HEK293 (cell line): Measurements from ENCODE around the gene CSNK1G3.

Source experiments
- CTCF ChIA-PET: fragments of 350-600 bp; formaldehyde crosslinking; extraction: SDS; loops from one replicate; lab custom pipeline; 2021; ENCODE audit warnings: antibody characterized with exemption; lab: Yijun Ruan, JAX
- POLR2A ChIA-PET: fragments of 300-600 bp; formaldehyde crosslinking; extraction: SDS; loops from one replicate; lab custom pipeline; 2020; ENCODE audit warnings: antibody characterized with exemption, inconsistent platforms; lab: Yijun Ruan, JAX
- H3K27ac ChIP-seq: fragments of 200-500 bp; sonication (Bioruptor generic); 2 replicates; pipeline ENCODE4 v1.5.1; 2014; ENCODE audit warnings: low read depth, low read length, control low read depth, inconsistent platforms; ENCODE audit errors: extremely low read depth
- H3K36me3 ChIP-seq, 2 experiments: fragments of 200-500 bp in 1 of 2; sonication (Bioruptor generic) in 1 of 2; 1 replicate in 1 of 2; 2 replicates in 1 of 2; pipeline ENCODE4 v1.5.1; 2014 to 2017; ENCODE audit warnings: inconsistent platforms in 2 of 2, low read length in 2 of 2; ENCODE audit not compliant: control insufficient read depth in 2 of 2, insufficient read depth in 1 of 2
- H3K4me1 ChIP-seq: fragments of 200-500 bp; sonication (Bioruptor generic); 2 replicates; pipeline ENCODE4 v1.5.1; 2014; ENCODE audit warnings: mild to moderate bottlenecking, low read length, inconsistent platforms; ENCODE audit not compliant: control insufficient read depth, insufficient read depth
- H3K4me3 ChIP-seq: 2 replicates; pipeline ENCODE4 v1.5.1; 2011; ENCODE audit warnings: low read depth, mild to moderate bottlenecking, control low read depth, low read length, moderate library complexity
- H3K9me3 ChIP-seq: fragments of 200-500 bp; sonication (Bioruptor generic); 2 replicates; pipeline ENCODE4 v1.5.1; 2014; ENCODE audit warnings: low read depth, low read length, inconsistent platforms; ENCODE audit not compliant: control insufficient read depth, insufficient read depth
- GLIS2 ChIP-seq: fragments of 450-650 bp; formaldehyde crosslinking; IDR thresholded peaks from 2 replicates; pipeline ENCODE4 v1.5.1; 2016; ENCODE audit warnings: missing biosample characterization, missing genetic modification characterization
- HOXC10 ChIP-seq: sonication (generic); formaldehyde crosslinking; IDR thresholded peaks from 2 replicates; pipeline ENCODE4 v1.8.1; 2023; ENCODE audit warnings: mild to moderate bottlenecking, missing genetic modification reagents
- HOXD13 ChIP-seq: sonication (generic); formaldehyde crosslinking; IDR thresholded peaks from 2 replicates; pipeline ENCODE4 v1.8.0; 2022; ENCODE audit warnings: missing genetic modification reagents, borderline replicate concordance
- KLF7 ChIP-seq: fragments of 450-650 bp; formaldehyde crosslinking; IDR thresholded peaks from 2 replicates; pipeline ENCODE4 v1.5.1; 2016; ENCODE audit warnings: missing biosample characterization, missing genetic modification characterization, borderline replicate concordance
- PBX3 ChIP-seq: sonication (generic); formaldehyde crosslinking; IDR thresholded peaks from 2 replicates; pipeline ENCODE4 v1.8.1; 2022; ENCODE audit warnings: mild to moderate bottlenecking, moderate library complexity, missing genetic modification reagents
- RBAK ChIP-seq: fragments of 450-650 bp; formaldehyde crosslinking; IDR thresholded peaks from 2 replicates; pipeline ENCODE4 v1.5.1; 2016; ENCODE audit warnings: missing biosample characterization, missing genetic modification characterization
- TCF7L2 ChIP-seq: IDR thresholded peaks from 2 replicates; pipeline ENCODE4 v1.6.1; 2011; ENCODE audit warnings: low read depth, mild to moderate bottlenecking, inconsistent platforms, low read length, moderate library complexity, borderline replicate concordance
- ZBTB11 ChIP-seq: fragments of 450-650 bp; formaldehyde crosslinking; conservative IDR thresholded peaks from 2 replicates; pipeline ENCODE4 v1.5.1; 2016; ENCODE audit warnings: low read depth, missing biosample characterization, missing genetic modification characterization
- ZBTB20 ChIP-seq: fragments of 450-650 bp; formaldehyde crosslinking; IDR thresholded peaks from 2 replicates; pipeline ENCODE4 v1.5.1; 2016; ENCODE audit warnings: missing biosample characterization, missing genetic modification characterization
- ZFP3 ChIP-seq: fragments of 450-650 bp; formaldehyde crosslinking; IDR thresholded peaks from 2 replicates; pipeline ENCODE4 v1.5.1; 2016; ENCODE audit warnings: low read depth, missing biosample characterization, missing genetic modification characterization
- ZNF280C ChIP-seq: fragments of 450-650 bp; formaldehyde crosslinking; IDR thresholded peaks from 2 replicates; pipeline ENCODE4 v1.5.1; 2016; ENCODE audit warnings: missing biosample characterization, missing genetic modification characterization
- ZNF324 ChIP-seq: fragments of 450-650 bp; formaldehyde crosslinking; IDR thresholded peaks from 2 replicates; pipeline ENCODE4 v1.5.1; 2016; ENCODE audit warnings: missing biosample characterization, missing genetic modification characterization
- ZNF335 ChIP-seq: fragments of 450-650 bp; formaldehyde crosslinking; conservative IDR thresholded peaks from 2 replicates; pipeline ENCODE4 v1.5.1; 2016; ENCODE audit warnings: missing biosample characterization, missing genetic modification characterization
- ZNF416 ChIP-seq: fragments of 450-650 bp; formaldehyde crosslinking; IDR thresholded peaks from 2 replicates; pipeline ENCODE4 v1.5.1; 2016; ENCODE audit warnings: missing biosample characterization, missing genetic modification characterization
- ZNF48 ChIP-seq: fragments of 450-650 bp; formaldehyde crosslinking; IDR thresholded peaks from 2 replicates; pipeline ENCODE4 v1.5.1; 2016; ENCODE audit warnings: missing biosample characterization, missing genetic modification characterization
- ZNF529 ChIP-seq: fragments of 450-650 bp; formaldehyde crosslinking; IDR thresholded peaks from 2 replicates; pipeline ENCODE4 v1.5.1; 2017; ENCODE audit warnings: missing genetic modification characterization, missing biosample characterization; ENCODE audit not compliant: insufficient replicate concordance
- ZNF558 ChIP-seq: fragments of 450-650 bp; formaldehyde crosslinking; IDR thresholded peaks from 2 replicates; pipeline ENCODE4 v1.5.1; 2016; ENCODE audit warnings: missing biosample characterization, missing genetic modification characterization
- ZNF600 ChIP-seq: fragments of 450-650 bp; formaldehyde crosslinking; IDR thresholded peaks from 2 replicates; pipeline ENCODE4 v1.5.1; 2016; ENCODE audit warnings: missing biosample characterization, missing genetic modification characterization
- ZNF624 ChIP-seq: fragments of 450-650 bp; formaldehyde crosslinking; IDR thresholded peaks from 2 replicates; pipeline ENCODE4 v1.5.1; 2017; ENCODE audit warnings: missing biosample characterization, missing genetic modification characterization
- ZNF658 ChIP-seq: fragments of 450-650 bp; formaldehyde crosslinking; IDR thresholded peaks from 2 replicates; pipeline ENCODE4; 2016; ENCODE audit warnings: missing biosample characterization, missing genetic modification characterization
- ZNF843 ChIP-seq: fragments of 450-650 bp; formaldehyde crosslinking; IDR thresholded peaks from 2 replicates; pipeline ENCODE4 v1.5.1; 2016; ENCODE audit warnings: missing biosample characterization, missing genetic modification characterization
- ZSCAN18 ChIP-seq: fragments of 450-650 bp; formaldehyde crosslinking; IDR thresholded peaks from 2 replicates; pipeline ENCODE4 v1.5.1; 2016; ENCODE audit warnings: missing biosample characterization, missing genetic modification characterization
- ZSCAN5A ChIP-seq: fragments of 450-650 bp; formaldehyde crosslinking; IDR thresholded peaks from 2 replicates; pipeline ENCODE4 v1.5.1; 2016; ENCODE audit warnings: missing biosample characterization, missing genetic modification characterization
- ZXDB ChIP-seq: fragments of 450-650 bp; formaldehyde crosslinking; IDR thresholded peaks from 2 replicates; pipeline ENCODE4 v1.5.1; 2016; ENCODE audit warnings: missing biosample characterization, missing genetic modification characterization

The CSNK1G3 gene

GRCh38 chr5:123538670-123539459 is 26.9 kb downstream of the CSNK1G3 start (continued):
- TF ChIP-seq ZNF335 (tag by site-specific recombination): peak; percentile 46
- TF ChIP-seq ZNF600: peak; percentile 73; the same call in 1 of the 2 replicates
- no peak for TF ChIP-seq RBAK (tag by site-specific recombination)

GRCh38 chr5:123540534-123540933 is 28.6 kb downstream of the CSNK1G3 start:
- TF ChIP-seq ZXDB (tag by site-specific recombination) (no peak), ZSCAN5A (tag by site-specific recombination) (no peak), ZNF624 (tag by site-specific recombination) (no peak), ZNF324 (tag by site-specific recombination) (no peak), ZNF280C (tag by site-specific recombination) (no peak), ZFP3 (tag by site-specific recombination) (no peak), KLF7 (tag by site-specific recombination) (no peak), ZBTB20 (tag by site-specific recombination) (no peak), ZNF529 (no peak), ZNF843 (tag by site-specific recombination) (no peak), ZNF658 (no peak)
- Histone ChIP-seq H3K4me3 (no peak overlapping the region), H3K4me1 (peaks cover 14% of the 10 kb centered on the region), H3K9me3 (no peaks in the 10 kb centered on the region), H3K36me3 (peaks cover 0 to 2% of the 10 kb centered on the region in 2 experiments), H3K27ac (no peak overlapping the region)
- ChIA-PET CTCF (interaction anchor here (0.6 kb wide), 1 partner anchor 1430 kb away, joined by 3 read pairs; no protein-coding TSS in a partner anchor), POLR2A (interaction anchor here (2.1 kb wide), 1 partner anchor 29 kb away, joined by 6 read pairs; the partner anchor contains the start of gene CSNK1G3)

- no peak for TF ChIP-seq ZSCAN18 (tag by site-specific recombination)
- TF ChIP-seq ZBTB11 (tag by site-specific recombination): no peak
- TF ChIP-seq ZNF48: no peak
- TF ChIP-seq GLIS2 (tag by site-specific recombination): no peak
- no peak for TF ChIP-seq ZFP3 (tag by site-specific recombination)
- TF ChIP-seq HOXC10 (CRISPR knock-in tag): no peak
- no peak for TF ChIP-seq HOXD13
- no peak for TF ChIP-seq ZNF416 (tag by site-specific recombination)
- no peak for TF ChIP-seq ZNF558 (tag by site-specific recombination)
- no peak for TF ChIP-seq PBX3 (CRISPR knock-in tag)
- no peak for TF ChIP-seq TCF7L2
Measured at GRCh38 chr5:123543438-123543837, 31.5 kb downstream of the CSNK1G3 start.

More at GRCh38 chr5:123543438-123543837, 31.5 kb downstream of the CSNK1G3 start:
- no peaks in the 10 kb centered on the region for H3K9me3 ChIP-seq
- POLR2A ChIA-PET: interaction anchor here (1.0 kb wide), 1 partner anchor 31 kb away, joined by 3 read pairs; the partner anchor contains the start of gene CSNK1G3
- H3K4me3 ChIP-seq: no peak overlapping the region
- CTCF ChIA-PET: interaction anchor here (1.4 kb wide), 1 partner anchor 120 kb away, joined by 6 read pairs; the partner anchor contains the start of gene CEP120
- H3K36me3 ChIP-seq: peaks cover 0 to 2% of the 10 kb centered on the region in 2 experiments
- peaks cover 7% of the 10 kb centered on the region; the same call in 1 of the 2 replicates for H3K4me1 ChIP-seq
- no peak overlapping the region for H3K27ac ChIP-seq
